Hepatocyte (in vitro differentiated cells): Measurements from ENCODE around the gene FGB.

ENCODE experiments used
- CTCF ChIP-seq: fragments of 200-600 bp; sonication (generic); IDR thresholded peaks from 2 replicates; pipeline ENCODE4 v1.5.1; 2016; ENCODE audit warnings: antibody characterized with exemption, mild to moderate bottlenecking; ENCODE audit not compliant: poor library complexity
- EZH2 ChIP-seq: fragments of 200-600 bp; sonication (generic); IDR thresholded peaks from 2 replicates; pipeline ENCODE4 v1.6.1; 2016; ENCODE audit warnings: antibody characterized with exemption, mild to moderate bottlenecking, borderline replicate concordance
- EZH2phosphoT487 ChIP-seq: fragments of 200-600 bp; sonication (generic); IDR thresholded peaks from one replicate; pipeline ENCODE4 v1.6.1; 2018; ENCODE audit warnings: antibody characterized with exemption, mild to moderate bottlenecking, low read depth, moderate library complexity; ENCODE audit not compliant: unreplicated experiment, severe bottlenecking

GRCh38 chr4:154585369-154586018 lies 22.7 kb downstream of the FGB start:
- no peak for TF ChIP-seq CTCF
- no peak for TF ChIP-seq EZH2phosphoT487
- no peak for TF ChIP-seq EZH2
